H1 (cell line): ENCODE results near the gene PCSK4. TPM values are rescaled to one million over a fixed set of nuclear protein-coding genes. Genes with fewer than 3 reads are reported as not detected.
A peak's percentile ranks its signal among the peaks of the same experiment; 100 is the strongest.

ENCODE experiments used
- CTCF ChIA-PET: fragments of 300-600 bp; sonication (Branson Sonifier 250); formaldehyde crosslinking; loops from one replicate; lab custom pipeline; 2021; ENCODE audit not compliant: partially characterized antibody; lab: Charles Lee
- POLR2A ChIA-PET: fragments of 300-600 bp; sonication (Branson Sonifier 250); formaldehyde crosslinking; loops from one replicate; lab custom pipeline; 2021; ENCODE audit warnings: inconsistent platforms; ENCODE audit not compliant: partially characterized antibody; lab: Charles Lee
- DNase-seq, 2 experiments: peaks; one replicate each; pipeline versions ENCODE4 v3.0.0 to v3.0.0-alpha.2; 2010 to 2022; ENCODE audit warnings: low spot score in 2 of 2, low read depth in 1 of 2, mixed read lengths in 1 of 2
- FAIRE-seq: peaks from 2 replicates; lab custom pipeline; 2011; peaks lifted over from hg19 to GRCh38; lab: Jason Lieb, UNC
- H2AFZ ChIP-seq: 2 replicates; pipeline ENCODE4 v1.8.1; 2012; ENCODE audit warnings: low read length, inconsistent platforms
- H2AK5ac ChIP-seq: 2 replicates; pipeline ENCODE4 v1.6.1; 2013; ENCODE audit warnings: low read depth, low read length
- H2BK120ac ChIP-seq: replicated peaks from 2 replicates; pipeline ENCODE3; 2013; ENCODE audit warnings: low read depth, low read length, inconsistent platforms
- H2BK12ac ChIP-seq: 2 replicates; pipeline ENCODE4 v1.6.1; 2013; ENCODE audit warnings: low read depth, low read length
- H2BK15ac ChIP-seq: 2 replicates; pipeline ENCODE4 v1.6.1; 2013; ENCODE audit warnings: low read length
- H2BK20ac ChIP-seq: 2 replicates; pipeline ENCODE4 v1.6.1; 2013; ENCODE audit warnings: low read length
- H2BK5ac ChIP-seq: 2 replicates; pipeline ENCODE4 v1.6.1; 2013; ENCODE audit warnings: low read depth, low read length
- H3K14ac ChIP-seq: 2 replicates; pipeline ENCODE4 v1.6.1; 2013; ENCODE audit warnings: inconsistent platforms; ENCODE audit not compliant: insufficient read length
- H3K18ac ChIP-seq: 2 replicates; pipeline ENCODE4 v1.6.1; 2013; ENCODE audit warnings: low read length; ENCODE audit errors: extremely low read depth
- H3K23ac ChIP-seq: 2 replicates; pipeline ENCODE4 v1.6.1; 2013; ENCODE audit warnings: inconsistent platforms; ENCODE audit not compliant: insufficient read length
- H3K23me2 ChIP-seq: 2 replicates; pipeline ENCODE4 v1.6.1; 2013; ENCODE audit warnings: low read depth, low read length
- H3K27ac ChIP-seq: 2 replicates; pipeline ENCODE4 v1.6.1; 2011; ENCODE audit warnings: low read depth, low read length, inconsistent platforms
- H3K27me3 ChIP-seq, 4 experiments: replicated peaks in 1 of 4; 1 replicate in 1 of 4; 2 replicates in 3 of 4; pipeline versions ENCODE4 v1.6.1 to v1.8.1; 2011 to 2013; ENCODE audit warnings: low read length in 3 of 4, mild to moderate bottlenecking in 3 of 4, inconsistent platforms in 2 of 4, mixed read lengths in 2 of 4, moderate library complexity in 1 of 4; ENCODE audit not compliant: control insufficient read depth in 3 of 4, insufficient read depth in 3 of 4; ENCODE audit errors: extremely low read depth in 1 of 4
- H3K36me3 ChIP-seq, 4 experiments: 2 replicates each; pipeline versions ENCODE4 v1.6.1 to v1.8.1; 2011 to 2013; ENCODE audit warnings: mild to moderate bottlenecking in 4 of 4, low read length in 3 of 4, moderate library complexity in 2 of 4, control low read depth in 1 of 4, inconsistent platforms in 1 of 4; ENCODE audit not compliant: insufficient read depth in 4 of 4, control insufficient read depth in 2 of 4
- H3K4ac ChIP-seq: replicated peaks from 2 replicates; pipeline ENCODE3; 2013; ENCODE audit warnings: low read length, low read depth, mixed read lengths, inconsistent platforms; ENCODE audit not compliant: insufficient read length
- H3K4me1 ChIP-seq, 4 experiments: replicated peaks in 1 of 4; 1 replicate in 1 of 4; 2 replicates in 3 of 4; pipeline versions ENCODE4 v1.6.1 to v1.8.1; 2011 to 2013; ENCODE audit warnings: low read length in 3 of 4, inconsistent platforms in 2 of 4, mixed read lengths in 1 of 4; ENCODE audit not compliant: insufficient read depth in 4 of 4, control insufficient read depth in 3 of 4
- H3K4me2 ChIP-seq, 2 experiments: 2 replicates each; pipeline versions ENCODE4 v1.6.1 to v1.8.1; 2011 to 2013; ENCODE audit warnings: low read depth in 2 of 2, low read length in 2 of 2, control low read depth in 1 of 2, inconsistent platforms in 1 of 2, mild to moderate bottlenecking in 1 of 2; ENCODE audit not compliant: insufficient read depth in 1 of 2
- H3K4me3 ChIP-seq, 4 experiments: fragments of 200-600, 300-600 bp in 1 of 4; sonication (generic), shearing (Covaris generic), sonication (Bioruptor Twin) in 1 of 4; 2 replicates each; pipeline versions ENCODE4 v1.5.1 to v1.8.1; 2011 to 2016; ENCODE audit warnings: low read length in 4 of 4, low read depth in 3 of 4, control low read depth in 2 of 4, inconsistent platforms in 2 of 4, mild to moderate bottlenecking in 2 of 4, mixed read lengths in 1 of 4, moderate library complexity in 1 of 4; ENCODE audit not compliant: insufficient read depth in 2 of 4; ENCODE audit errors: extremely low read depth in 1 of 4
- H3K56ac ChIP-seq: replicated peaks from 2 replicates; pipeline ENCODE3; 2013; ENCODE audit warnings: low read depth, mild to moderate bottlenecking, mixed read lengths, low read length, inconsistent platforms; ENCODE audit not compliant: insufficient read length
- H3K79me1 ChIP-seq: 2 replicates; pipeline ENCODE4 v1.6.1; 2013; ENCODE audit warnings: low read depth, low read length, control low read depth
- H3K79me2 ChIP-seq, 2 experiments: 2 replicates each; pipeline versions ENCODE4 v1.6.1 to v1.8.1; 2012 to 2013; ENCODE audit warnings: low read length in 2 of 2, mild to moderate bottlenecking in 2 of 2, inconsistent platforms in 1 of 2; ENCODE audit not compliant: insufficient read depth in 2 of 2, control insufficient read depth in 1 of 2
- H3K9ac ChIP-seq, 4 experiments: replicated peaks in 1 of 4; 1 replicate in 1 of 4; 2 replicates in 3 of 4; pipeline versions ENCODE4 v1.6.1 to v1.8.1; 2011 to 2013; ENCODE audit warnings: low read depth in 3 of 4, low read length in 3 of 4, control low read depth in 2 of 4, mild to moderate bottlenecking in 2 of 4, moderate library complexity in 2 of 4, inconsistent platforms in 1 of 4; ENCODE audit errors: extremely low read depth in 1 of 4
- H3K9me3 ChIP-seq, 2 experiments: 2 replicates each; pipeline versions ENCODE4 v1.6.1 to v1.8.1; 2012 to 2013; ENCODE audit warnings: mild to moderate bottlenecking in 2 of 2, moderate library complexity in 2 of 2, control low read depth in 1 of 2, inconsistent platforms in 1 of 2, low read depth in 1 of 2, low read length in 1 of 2, mixed read lengths in 1 of 2; ENCODE audit not compliant: insufficient read depth in 2 of 2
- H4K20me1 ChIP-seq, 2 experiments: replicated peaks in 1 of 2; 2 replicates each; pipeline versions ENCODE3 to v1.8.1; 2011 to 2013; ENCODE audit warnings: inconsistent platforms in 2 of 2, low read length in 2 of 2, mild to moderate bottlenecking in 1 of 2; ENCODE audit not compliant: insufficient read depth in 2 of 2, control insufficient read depth in 1 of 2
- H4K5ac ChIP-seq: 2 replicates; pipeline ENCODE4 v1.6.1; 2013; ENCODE audit warnings: low read length, low read depth, mixed read lengths, inconsistent platforms; ENCODE audit not compliant: insufficient read length
- H4K8ac ChIP-seq: 2 replicates; pipeline ENCODE4 v1.8.0; 2013; ENCODE audit warnings: mild to moderate bottlenecking, moderate library complexity, low read length, inconsistent platforms; ENCODE audit not compliant: insufficient read depth; ENCODE audit errors: extremely low read depth
- H4K91ac ChIP-seq: replicated peaks from 2 replicates; pipeline ENCODE3; 2013; ENCODE audit warnings: low read length, mixed read lengths, inconsistent platforms; ENCODE audit not compliant: insufficient read length
- BCL11A ChIP-seq, 2 experiments: IDR thresholded peaks; one replicate each; pipeline ENCODE4 v1.6.1; 2011; ENCODE audit warnings: low read depth in 2 of 2, low read length in 2 of 2, mild to moderate bottlenecking in 2 of 2
- BRCA1 ChIP-seq: IDR thresholded peaks from 2 replicates; pipeline ENCODE4 v1.6.1; 2012; ENCODE audit warnings: low read depth, low read length, improper control_type of control experiment
- CBX8 ChIP-seq: fragments of 300-800, 300-1000 bp; sonication (generic); IDR thresholded peaks from 2 replicates; pipeline ENCODE4 v1.7.1; 2016; ENCODE audit warnings: low read depth, low read length, borderline replicate concordance
- E2F6 ChIP-seq: IDR thresholded peaks from 2 replicates; pipeline ENCODE4 v1.6.1; 2012; ENCODE audit warnings: inconsistent platforms
- GABPA ChIP-seq: IDR thresholded peaks from 2 replicates; pipeline ENCODE4 v1.6.1; 2011; ENCODE audit warnings: mild to moderate bottlenecking, low read length, moderate library complexity, borderline replicate concordance; ENCODE audit not compliant: insufficient read depth
- KDM5A ChIP-seq: fragments of 200-600 bp; IDR thresholded peaks from 2 replicates; pipeline ENCODE4 v1.7.1; 2012; ENCODE audit warnings: mild to moderate bottlenecking, low read length, inconsistent platforms, mixed read lengths
- NRF1 ChIP-seq: IDR thresholded peaks from 2 replicates; pipeline ENCODE4 v1.6.1; 2011; ENCODE audit warnings: mild to moderate bottlenecking, low read depth, low read length, improper control_type of control experiment
- SUZ12 ChIP-seq: fragments of 200-600 bp; sonication (generic); IDR thresholded peaks from 2 replicates; pipeline ENCODE4 v1.6.1; 2012; ENCODE audit warnings: mild to moderate bottlenecking, inconsistent platforms, low read length, moderate library complexity, mixed read lengths
- TBP ChIP-seq: IDR thresholded peaks from 2 replicates; pipeline ENCODE4 v1.6.1; 2011; ENCODE audit warnings: low read depth, low read length, improper control_type of control experiment
- TCF12 ChIP-seq: IDR thresholded peaks from 2 replicates; pipeline ENCODE4 v1.6.1; 2011; ENCODE audit warnings: low read depth, mild to moderate bottlenecking, low read length
- ZNF274 ChIP-seq: IDR thresholded peaks from 2 replicates; pipeline ENCODE4 v1.7.0; 2012; ENCODE audit warnings: low read length, borderline replicate concordance; ENCODE audit errors: extremely low read depth
- WGBS, 2 experiments: shearing (Covaris generic) in 1 of 2; methylation state at CpG; one replicate each; pipeline versions ENCODE4 v1.1.6 to v1.1.7; 2013 to 2015; ENCODE audit warnings: low lambda C conversion rate in 2 of 2, mixed read lengths in 2 of 2, inconsistent platforms in 1 of 2, low coverage in 1 of 2, missing lambda C conversion rate in 1 of 2; ENCODE audit not compliant: insufficient replicate concordance in 2 of 2, insufficient coverage in 1 of 2, insufficient read length in 1 of 2; ENCODE audit errors: extremely low coverage in 1 of 2, missing lambda C conversion rate in 1 of 2; 5-methylcytosine and 5-hydroxymethylcytosine counted together
- polyA plus RNA-seq, 7 experiments: library from polyadenylated mRNA; depleted of rRNA in 3 of 7; stranded (reverse) in 5 of 7; unstranded in 2 of 7; fragments of >200 nt in 5 of 7; fragments of 200-250 nt in 2 of 7; gene quantifications; 1 replicate in 5 of 7; 2 replicates in 1 of 7; 4 replicates in 1 of 7; pipeline versions ENCODE4 v1.2.1 to v1.2.3, GENCODE V29; 2011 to 2013; ENCODE audit warnings: missing spikeins in 2 of 7, mixed read lengths in 2 of 7
- total RNA-seq: library from RNA; stranded (reverse); fragmentation: NEBNext Ultra II Directional; extraction: Animal tissue kit (Norgen Biotek cat#: 25700); gene quantifications from 2 replicates; pipeline ENCODE4 v1.2.1, GENCODE V29; 2021

PCSK4 gene
- total and polyA plus RNA-seq, 2 of the 8 experiments (the other 6 are each of a cell fraction or from before 2014, with no cell fraction given), result 9.8 to 10.7 TPM

- H2BK20ac ChIP-seq, result no peak overlapping the region
- peak overlapping the region in 1 of 4 experiments; percentile 89; a peak in 1 of 8 replicates for H3K4me3 ChIP-seq
- peaks cover 26 to 31% of the 10 kb centered on the region in 2 experiments for H4K20me1 ChIP-seq
- no peak overlapping the region for H2BK12ac ChIP-seq
- no peak overlapping the region for H3K56ac ChIP-seq
- H3K4me2 ChIP-seq, result 0 out of 4 replicates have a peak overlapping the region, but pooled peaks of 1 of the 2 experiments have one; percentile 30
- CTCF ChIA-PET, result interaction anchor here (0.6 to 2.0 kb wide), 4 partner anchors 11 to 67 kb away, joined by 3 to 8 read pairs (median 5); no protein-coding TSS in a partner anchor
- no peak overlapping the region for H3K23ac ChIP-seq
- H2AFZ ChIP-seq, result no peak overlapping the region
- peaks cover 2 to 24% of the 10 kb centered on the region in 2 experiments; a peak in 3 of 4 replicates for H3K79me2 ChIP-seq
- H2BK5ac ChIP-seq, result no peak overlapping the region
- peaks cover 0 to 5% (median 4%) of the 10 kb centered on the region in 4 experiments; a peak in 4 of 7 replicates for H3K4me1 ChIP-seq
- H2BK120ac ChIP-seq, result no peak overlapping the region
- POLR2A ChIA-PET, result interaction anchor here (0.6 to 3.8 kb wide), 13 partner anchors 13 to 175 kb away, joined by 3 to 24 read pairs (median 3); no protein-coding TSS in a partner anchor
- H3K79me1 ChIP-seq, result peaks cover 6% of the 10 kb centered on the region
- H3K27me3 ChIP-seq, result no peaks in the 10 kb centered on the region
- H3K27ac ChIP-seq, result no peak overlapping the region
- no peak overlapping the region for H2AK5ac ChIP-seq
- no peak overlapping the region for H4K5ac ChIP-seq
- H3K9me3 ChIP-seq, result no peaks in the 10 kb centered on the region
- no peak overlapping the region for H3K14ac ChIP-seq
- H3K23me2 ChIP-seq, result peaks cover 3% of the 10 kb centered on the region; the same call in 1 of the 2 replicates
- no peak overlapping the region for H3K18ac ChIP-seq
- H3K4ac ChIP-seq, result no peak overlapping the region
- H3K36me3 ChIP-seq, result peaks cover 35 to 59% (median 45%) of the 10 kb centered on the region in 4 experiments
- H4K8ac ChIP-seq, result no peak overlapping the region
- no peak for DNase-seq
- WGBS, 2 experiments, result 86% methylated on average over 8 of the region's 8 CpGs; no CpG with 5 or more reads in 1 of the 2 experiments
- no peak for FAIRE-seq
- no peak overlapping the region for H2BK15ac ChIP-seq
- H3K9ac ChIP-seq, result no peak overlapping the region
- H4K91ac ChIP-seq, result no peak overlapping the region
- TF ChIP-seq ZNF274, result no peak
- no peak for TF ChIP-seq E2F6
- TF ChIP-seq CBX8, result no peak
- TF ChIP-seq TBP, result no peak
- no peak for TF ChIP-seq GABPA
- no peak for TF ChIP-seq NRF1
- TF ChIP-seq SUZ12, result no peak
- no peak for TF ChIP-seq BRCA1
- TF ChIP-seq BCL11A (IDR thresholded peaks at IDR 0.05; ENCODE audit: low read depth in 2 of 2, low read length in 2 of 2), result no peak
- no peak for TF ChIP-seq TCF12
- TF ChIP-seq KDM5A, result no peak
These were observed 52.5 kb downstream of the PCSK4 start for GRCh38 chr19:1437609-1438008.
